Lung (tissue), 12 donors: ENCODE data around the gene EGFL8. TPM values are rescaled to one million over a fixed set of nuclear protein-coding genes. Genes with fewer than 3 reads are reported as not detected.

Source experiments
- ATAC-seq: fragments of 200-7000 bp; cut with Tn5 transposase; one replicate; pipeline ENCODE4 v1.9.1; 2020; ENCODE audit warnings: moderate number of reproducible peaks; ENCODE audit not compliant: insufficient read depth, low FRiP score
- DNase-seq, 3 donors: peaks; one replicate each; pipeline ENCODE4 v3.0.0-alpha.2; 2013 to 2017
- H3K27ac ChIP-seq, 2 donors: one replicate each; pipeline ENCODE4 v1.5.1; 2013; ENCODE audit warnings: mild to moderate bottlenecking in 2 of 2, moderate library complexity in 2 of 2, control low read depth in 1 of 2, inconsistent platforms in 1 of 2, low read depth in 1 of 2, low read length in 1 of 2
- H3K27me3 ChIP-seq, 3 donors: one replicate each; pipeline ENCODE4 v1.5.1; 2013; ENCODE audit warnings: low read length in 2 of 3; ENCODE audit not compliant: control insufficient read depth in 3 of 3, insufficient read depth in 3 of 3
- H3K36me3 ChIP-seq, 4 donors: one replicate each; pipeline ENCODE4 v1.5.1; 2013; ENCODE audit warnings: low read length in 4 of 4, mild to moderate bottlenecking in 1 of 4, moderate library complexity in 1 of 4; ENCODE audit not compliant: control insufficient read depth in 4 of 4, insufficient read depth in 4 of 4
- H3K4me1 ChIP-seq, 5 donors: one replicate each; pipeline ENCODE4 v1.5.1; 2013; ENCODE audit warnings: low read length in 5 of 5, mild to moderate bottlenecking in 2 of 5, moderate library complexity in 1 of 5; ENCODE audit not compliant: control insufficient read depth in 5 of 5, insufficient read depth in 5 of 5
- H3K4me3 ChIP-seq: one replicate; pipeline ENCODE4 v1.5.1; 2013; ENCODE audit warnings: mild to moderate bottlenecking, control low read depth, moderate library complexity
- H3K9ac ChIP-seq, 2 donors: one replicate each; pipeline ENCODE4 v1.5.1; 2013; ENCODE audit warnings: low read length in 2 of 2, control low read depth in 1 of 2; ENCODE audit not compliant: insufficient read depth in 1 of 2
- H3K9me3 ChIP-seq, 4 donors: one replicate each; pipeline ENCODE4 v1.5.1; 2013; ENCODE audit warnings: low read length in 3 of 4, mild to moderate bottlenecking in 1 of 4, moderate library complexity in 1 of 4; ENCODE audit not compliant: control insufficient read depth in 4 of 4, insufficient read depth in 3 of 4
- WGBS, 2 donors: extraction: QIAGEN DNeasy Blood & Tissue Kit; methylation state at CpG; one replicate each; pipeline ENCODE4 v1.1.7; 2013; 5-methylcytosine and 5-hydroxymethylcytosine counted together
- polyA plus RNA-seq, 2 donors: library from polyadenylated mRNA; stranded (reverse); fragments of 200-250 nt; gene quantifications; one replicate each; pipeline ENCODE4 v1.2.1, GENCODE V29; 2013
- total RNA-seq, 2 donors: library from RNA; depleted of rRNA in 1 of 2; stranded (reverse); fragments of >200 nt in 1 of 2; gene quantifications; one replicate each; pipeline ENCODE4 v1.2.1, GENCODE V29; 2014 to 2021
- TF ChIP-seq, protein P1 (sequence below): IDR thresholded peaks from 2 replicates; pipeline ENCODE4 v1.5.1; 2012; ENCODE audit warnings: mild to moderate bottlenecking; ENCODE audit errors: control extremely low read depth, extremely low read depth
- donor health status: control.
- donor health status: control.
- donor health status: Bipolar disorder and iron deficiency.
- donor health status: healthy.
- donor health status: DM: yes; HTN: yes; CAD: no.

The EGFL8 gene
- total and polyA plus RNA-seq, 4 donors = 3.8 to 10.9 (median 10.0) TPM

DNA sequence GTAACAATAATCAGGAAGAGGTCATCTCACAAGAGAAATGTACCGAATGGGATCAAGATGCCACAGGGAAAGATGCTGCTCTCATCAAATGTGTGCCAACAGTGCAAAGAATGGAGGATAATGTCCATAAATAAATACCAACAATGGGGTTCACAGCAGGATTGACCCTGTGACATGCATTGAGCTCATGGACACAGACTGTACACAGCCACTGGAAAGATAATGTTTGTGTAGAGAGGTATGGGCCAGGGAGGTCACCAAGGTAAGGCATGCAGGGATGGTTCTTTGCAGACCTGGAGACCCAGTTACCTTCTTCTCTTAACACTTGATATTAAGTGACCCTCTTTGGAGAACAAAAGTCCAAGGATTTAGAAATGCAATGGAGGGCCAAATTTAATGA lies 10.0 kb downstream of the EGFL8 start:
- TF ChIP-seq, protein P1, sequence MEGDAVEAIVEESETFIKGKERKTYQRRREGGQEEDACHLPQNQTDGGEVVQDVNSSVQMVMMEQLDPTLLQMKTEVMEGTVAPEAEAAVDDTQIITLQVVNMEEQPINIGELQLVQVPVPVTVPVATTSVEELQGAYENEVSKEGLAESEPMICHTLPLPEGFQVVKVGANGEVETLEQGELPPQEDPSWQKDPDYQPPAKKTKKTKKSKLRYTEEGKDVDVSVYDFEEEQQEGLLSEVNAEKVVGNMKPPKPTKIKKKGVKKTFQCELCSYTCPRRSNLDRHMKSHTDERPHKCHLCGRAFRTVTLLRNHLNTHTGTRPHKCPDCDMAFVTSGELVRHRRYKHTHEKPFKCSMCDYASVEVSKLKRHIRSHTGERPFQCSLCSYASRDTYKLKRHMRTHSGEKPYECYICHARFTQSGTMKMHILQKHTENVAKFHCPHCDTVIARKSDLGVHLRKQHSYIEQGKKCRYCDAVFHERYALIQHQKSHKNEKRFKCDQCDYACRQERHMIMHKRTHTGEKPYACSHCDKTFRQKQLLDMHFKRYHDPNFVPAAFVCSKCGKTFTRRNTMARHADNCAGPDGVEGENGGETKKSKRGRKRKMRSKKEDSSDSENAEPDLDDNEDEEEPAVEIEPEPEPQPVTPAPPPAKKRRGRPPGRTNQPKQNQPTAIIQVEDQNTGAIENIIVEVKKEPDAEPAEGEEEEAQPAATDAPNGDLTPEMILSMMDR = no peak
- Histone ChIP-seq H3K9ac (no peak overlapping the region), H3K27ac (no peak overlapping the region), H3K36me3 (peaks cover 0 to 19% (median 14%) of the 10 kb centered on the region in 4 donors), H3K4me3 (no peak overlapping the region), H3K27me3 (no peaks in the 10 kb centered on the region), H3K4me1 (peaks cover 2 to 45% (median 24%) of the 10 kb centered on the region in 5 donors), H3K9me3 (no peaks in the 10 kb centered on the region)
- WGBS, 2 donors = 89 to 97% methylated on average over 1 of the region's 1 CpG
- ATAC-seq (no peak), DNase-seq (no peak)

- Histone ChIP-seq H3K4me3 (peak overlapping the region; percentile 63), H3K27ac (peak overlapping the region in 1 of 2 donors; percentile 83), H3K9me3 (no peaks in the 10 kb centered on the region), H3K36me3 (peaks cover 0 to 15% (median 10%) of the 10 kb centered on the region in 4 donors), H3K27me3 (no peaks in the 10 kb centered on the region), H3K9ac (peak overlapping the region; percentile 79 to 84), H3K4me1 (peaks cover 4 to 48% (median 25%) of the 10 kb centered on the region in 5 donors)
- no peak for ATAC-seq
- 18 to 36% methylated on average over 2 of the region's 2 CpGs for WGBS, 2 donors
- TF ChIP-seq, protein P1 = no peak
- DNase-seq = no peak
Observed at GRCh38 chr6:32175322-32175710, 10.9 kb downstream of the EGFL8 start.

DNA sequence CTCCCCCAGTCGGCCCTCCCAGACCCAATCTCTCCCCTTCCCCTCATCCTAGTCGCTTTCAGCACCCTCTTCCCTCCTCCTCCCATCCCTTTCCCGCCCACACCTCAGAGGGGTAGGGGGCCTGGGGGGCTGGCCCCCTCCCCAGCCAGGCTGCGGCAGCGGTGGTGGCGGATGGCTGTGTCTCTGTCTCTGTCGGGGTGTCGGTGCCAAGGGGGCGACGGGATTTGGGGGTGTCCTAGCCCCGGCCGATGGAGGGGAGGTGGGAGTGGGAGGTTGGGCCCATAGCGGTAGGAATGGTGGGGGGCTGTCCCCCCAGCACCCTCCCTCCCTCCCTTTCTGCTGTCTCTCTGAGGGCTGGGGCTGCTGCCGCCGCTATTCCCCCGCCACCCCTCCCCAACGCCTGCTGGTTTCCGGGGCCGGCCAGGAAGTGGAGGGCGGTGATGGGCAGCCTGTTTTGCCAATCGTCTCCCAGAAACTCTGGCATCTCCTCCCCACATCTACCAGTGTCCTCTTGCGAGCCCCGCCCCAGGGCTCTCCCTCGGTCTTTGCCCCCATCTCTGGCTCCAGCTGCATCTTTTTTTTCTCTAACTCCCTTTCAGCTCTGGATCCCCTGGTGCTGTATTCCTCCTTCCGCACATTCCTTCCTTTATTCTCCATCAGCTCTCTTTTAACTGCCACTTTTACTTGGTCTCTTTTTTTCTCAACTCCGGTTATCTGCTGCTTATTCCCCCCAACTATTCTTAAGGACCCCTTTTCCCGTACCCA lies 11.5 kb downstream of the EGFL8 start, which contains the start of gene AGPAT1:
AGPAT1 (minus strand) TSS at position 374 of the 765 bp plus-strand sequence. CDS start 4,588 bp downstream, outside the sequence.
- Histone ChIP-seq H3K9me3 (no peaks in the 10 kb centered on the region), H3K27ac (peak within 1 kb of the TSS; percentile 88 to 95), H3K27me3 (no peaks in the 10 kb centered on the region), H3K4me1 (peaks cover 4 to 48% (median 25%) of the 10 kb centered on the region in 5 donors), H3K9ac (peak within 1 kb of the TSS; percentile 79 to 84), H3K4me3 (peak within 1 kb of the TSS; percentile 63), H3K36me3 (peaks cover 0 to 11% (median 6%) of the 10 kb centered on the region in 4 donors)
- TF ChIP-seq, protein P1 = no peak
- DNase-seq (peak; percentile 98 to 99 (median 98)), ATAC-seq (peak; percentile 71)
- WGBS, 2 donors = 1% methylated on average over 22 to 27 of the region's 27 CpGs
